GM10266 (cell line): ENCODE data around the gene LEUTX.

ENCODE experiments used
- DNase-seq: peaks from one replicate; pipeline ENCODE4 v3.0.0; 2012; ENCODE audit errors: extremely low spot score
- TF ChIP-seq, protein P1 (sequence below): IDR thresholded peaks from 2 replicates; pipeline ENCODE4 v1.5.1; 2012; ENCODE audit warnings: mild to moderate bottlenecking, low read depth; ENCODE audit not compliant: control insufficient read depth, insufficient read depth; ENCODE audit errors: missing control alignments

LEUTX gene

DNA sequence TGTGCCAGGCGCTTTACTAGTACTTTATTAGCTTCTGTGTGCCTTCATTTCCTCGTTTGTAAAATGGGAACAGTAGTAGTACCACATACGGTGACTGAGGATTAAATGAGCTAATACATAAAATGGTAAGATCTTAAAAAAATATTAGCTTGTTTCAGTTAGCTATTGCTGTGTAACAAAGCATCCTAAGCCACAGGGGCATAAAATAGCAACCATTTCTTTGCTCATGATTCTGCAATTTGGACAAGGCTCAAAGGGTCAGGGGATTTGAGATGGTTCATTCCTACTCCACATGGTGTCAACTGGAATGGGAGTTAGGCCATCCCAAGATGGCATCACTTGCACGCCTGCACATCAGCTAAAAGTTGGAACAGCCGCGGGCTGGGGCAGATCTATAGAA lies 42.0 kb downstream of the LEUTX start:
- no peak for DNase-seq
- TF ChIP-seq, protein P1, sequence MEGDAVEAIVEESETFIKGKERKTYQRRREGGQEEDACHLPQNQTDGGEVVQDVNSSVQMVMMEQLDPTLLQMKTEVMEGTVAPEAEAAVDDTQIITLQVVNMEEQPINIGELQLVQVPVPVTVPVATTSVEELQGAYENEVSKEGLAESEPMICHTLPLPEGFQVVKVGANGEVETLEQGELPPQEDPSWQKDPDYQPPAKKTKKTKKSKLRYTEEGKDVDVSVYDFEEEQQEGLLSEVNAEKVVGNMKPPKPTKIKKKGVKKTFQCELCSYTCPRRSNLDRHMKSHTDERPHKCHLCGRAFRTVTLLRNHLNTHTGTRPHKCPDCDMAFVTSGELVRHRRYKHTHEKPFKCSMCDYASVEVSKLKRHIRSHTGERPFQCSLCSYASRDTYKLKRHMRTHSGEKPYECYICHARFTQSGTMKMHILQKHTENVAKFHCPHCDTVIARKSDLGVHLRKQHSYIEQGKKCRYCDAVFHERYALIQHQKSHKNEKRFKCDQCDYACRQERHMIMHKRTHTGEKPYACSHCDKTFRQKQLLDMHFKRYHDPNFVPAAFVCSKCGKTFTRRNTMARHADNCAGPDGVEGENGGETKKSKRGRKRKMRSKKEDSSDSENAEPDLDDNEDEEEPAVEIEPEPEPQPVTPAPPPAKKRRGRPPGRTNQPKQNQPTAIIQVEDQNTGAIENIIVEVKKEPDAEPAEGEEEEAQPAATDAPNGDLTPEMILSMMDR: no peak

- TF ChIP-seq, protein P1: no peak
- no peak for DNase-seq
Observed at GRCh38 chr19:39823686-39824085, 45.0 kb downstream of the LEUTX start.

- TF ChIP-seq, protein P1: no peak
- DNase-seq: peak; percentile 94
Observed at GRCh38 chr19:39824143-39825092, 45.8 kb downstream of the LEUTX start.

DNA sequence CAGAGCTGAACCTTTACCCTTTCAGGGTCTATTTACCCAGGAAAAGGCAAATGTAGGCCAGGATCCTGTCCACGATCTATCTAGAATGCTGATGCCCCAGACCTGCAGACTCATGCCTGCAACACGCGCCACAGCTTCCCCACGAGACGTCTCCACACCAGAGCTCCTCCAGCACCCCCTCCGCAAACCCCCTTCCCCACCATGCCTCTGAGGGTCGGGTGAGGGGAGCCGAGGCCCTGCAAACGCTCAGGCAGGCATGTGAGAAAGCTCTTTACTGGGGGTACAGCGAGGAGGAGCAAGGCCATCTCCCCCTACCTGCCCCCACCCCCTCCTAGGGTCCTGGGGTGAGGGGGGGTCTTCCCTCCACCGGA lies 46.4 kb downstream of the LEUTX start:
- no peak for DNase-seq
- TF ChIP-seq, protein P1: no peak

GRCh38 chr19:39825531-39826076 lies 47.0 kb downstream of the LEUTX start:
- TF ChIP-seq, protein P1: no peak
- no peak for DNase-seq

DNA sequence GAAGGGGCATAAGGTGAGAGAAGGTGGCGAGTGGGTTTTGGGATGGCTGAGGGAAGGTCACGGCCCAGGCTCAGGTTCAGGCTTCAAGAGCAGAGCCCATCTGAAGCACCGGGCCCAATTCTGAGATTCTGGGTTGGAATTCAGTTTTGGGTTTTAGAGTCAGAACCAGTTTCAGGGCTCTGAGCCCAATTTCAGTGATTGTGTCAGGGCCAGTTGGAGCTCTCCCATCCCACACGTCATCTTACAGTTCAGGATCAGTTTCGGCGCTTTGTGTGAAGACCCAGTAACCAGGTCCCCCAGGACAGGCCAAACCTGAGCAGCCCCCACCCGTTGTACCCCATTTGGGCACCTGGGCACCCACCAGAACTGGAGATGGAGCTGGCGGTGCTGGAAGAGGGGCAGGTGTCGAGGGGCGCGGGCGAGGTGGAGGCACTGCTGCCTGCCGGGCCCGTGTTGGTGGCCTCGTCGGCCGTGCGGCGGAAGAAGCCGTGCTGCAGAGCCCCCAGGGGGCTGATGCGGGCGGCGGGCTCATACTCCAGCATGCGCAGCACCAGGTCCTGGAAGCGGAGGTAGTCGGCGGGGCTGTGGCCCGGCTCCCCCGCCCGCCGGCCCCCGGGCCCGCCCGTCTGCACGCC lies 47.8 kb downstream of the LEUTX start:
- DNase-seq: no peak
- TF ChIP-seq, protein P1: no peak

GRCh38 chr19:39827216-39827615 lies 48.6 kb downstream of the LEUTX start:
- no peak for DNase-seq
- TF ChIP-seq, protein P1: no peak
